PC-3 (cell line): ENCODE data around the gene PPP2R3A.

Experiments used
- CTCF ChIP-seq: fragments of 300-600 bp; sonication (generic); conservative IDR thresholded peaks from 2 replicates; pipeline ENCODE4 v1.5.1; 2017; ENCODE audit warnings: antibody characterized with exemption, low read depth, mild to moderate bottlenecking, low read length
- EZH2 ChIP-seq: fragments of 300-600 bp; sonication (generic); IDR thresholded peaks from one replicate; pipeline ENCODE4 v1.6.1; 2017; ENCODE audit warnings: antibody characterized with exemption, mild to moderate bottlenecking, low read length; ENCODE audit not compliant: unreplicated experiment
- EZH2phosphoT487 ChIP-seq: fragments of 300-600 bp; sonication (generic); IDR thresholded peaks from 2 replicates; pipeline ENCODE4 v1.6.1; 2018; ENCODE audit warnings: mild to moderate bottlenecking, antibody characterized with exemption, low read length, borderline replicate concordance

GRCh38 chr3:136069933-136070332 is 104.4 kb downstream of the PPP2R3A start:
- no peak for TF ChIP-seq CTCF
- no peak for TF ChIP-seq EZH2
- no peak for TF ChIP-seq EZH2phosphoT487
